Adrenal gland (tissue), 5 donors: ENCODE results near the gene HELZ2.

Experiments used
- CTCF ChIP-seq, 6 experiments: fragments of 450-650 bp in 4 of 6; fragments of 200-600 bp in 2 of 6; sonication (generic) in 1 of 6; IDR thresholded peaks; 1 replicate in 5 of 6; 2 replicates in 1 of 6; pipeline versions ENCODE4 v1.5.1 to v1.8.0; 2016 to 2021; ENCODE audit warnings: antibody characterized with exemption in 6 of 6, mild to moderate bottlenecking in 2 of 6, moderate library complexity in 1 of 6
- POLR2A ChIP-seq, 2 donors: fragments of 450-650 bp; IDR thresholded peaks; one replicate each; pipeline ENCODE4 v1.6.1; 2017; ENCODE audit warnings: antibody characterized with exemption in 2 of 2, mild to moderate bottlenecking in 2 of 2, moderate library complexity in 1 of 2
- donor health status: DM: no; HTN: no; CAD: no.

- TF ChIP-seq CTCF (IDR thresholded peaks at IDR 0.05) (no peak), POLR2A (IDR thresholded peaks at IDR 0.05) (no peak)
Observed at GRCh38 chr20:63590218-63591146, 16.4 kb upstream of the HELZ2 start.
